H1 (cell line): ENCODE results near the gene NIPSNAP2. TPM values are rescaled to one million over a fixed set of nuclear protein-coding genes. Genes with fewer than 3 reads are reported as not detected.

ENCODE experiments used
- CTCF ChIA-PET: fragments of 300-600 bp; sonication (Branson Sonifier 250); formaldehyde crosslinking; loops from one replicate; lab custom pipeline; 2021; ENCODE audit not compliant: partially characterized antibody; lab: Charles Lee
- POLR2A ChIA-PET: fragments of 300-600 bp; sonication (Branson Sonifier 250); formaldehyde crosslinking; loops from one replicate; lab custom pipeline; 2021; ENCODE audit warnings: inconsistent platforms; ENCODE audit not compliant: partially characterized antibody; lab: Charles Lee
- DNase-seq, 2 experiments: peaks; one replicate each; pipeline versions ENCODE4 v3.0.0 to v3.0.0-alpha.2; 2010 to 2022; ENCODE audit warnings: low spot score in 2 of 2, low read depth in 1 of 2, mixed read lengths in 1 of 2
- FAIRE-seq: peaks from 2 replicates; lab custom pipeline; 2011; peaks lifted over from hg19 to GRCh38; lab: Jason Lieb, UNC
- H2AFZ ChIP-seq: 2 replicates; pipeline ENCODE4 v1.8.1; 2012; ENCODE audit warnings: low read length, inconsistent platforms
- H2AK5ac ChIP-seq: 2 replicates; pipeline ENCODE4 v1.6.1; 2013; ENCODE audit warnings: low read depth, low read length
- H2BK120ac ChIP-seq: replicated peaks from 2 replicates; pipeline ENCODE3; 2013; ENCODE audit warnings: low read depth, low read length, inconsistent platforms
- H2BK12ac ChIP-seq: 2 replicates; pipeline ENCODE4 v1.6.1; 2013; ENCODE audit warnings: low read depth, low read length
- H2BK15ac ChIP-seq: 2 replicates; pipeline ENCODE4 v1.6.1; 2013; ENCODE audit warnings: low read length
- H2BK20ac ChIP-seq: 2 replicates; pipeline ENCODE4 v1.6.1; 2013; ENCODE audit warnings: low read length
- H2BK5ac ChIP-seq: 2 replicates; pipeline ENCODE4 v1.6.1; 2013; ENCODE audit warnings: low read depth, low read length
- H3K14ac ChIP-seq: 2 replicates; pipeline ENCODE4 v1.6.1; 2013; ENCODE audit warnings: inconsistent platforms; ENCODE audit not compliant: insufficient read length
- H3K18ac ChIP-seq: 2 replicates; pipeline ENCODE4 v1.6.1; 2013; ENCODE audit warnings: low read length; ENCODE audit errors: extremely low read depth
- H3K23ac ChIP-seq: 2 replicates; pipeline ENCODE4 v1.6.1; 2013; ENCODE audit warnings: inconsistent platforms; ENCODE audit not compliant: insufficient read length
- H3K23me2 ChIP-seq: 2 replicates; pipeline ENCODE4 v1.6.1; 2013; ENCODE audit warnings: low read depth, low read length
- H3K27ac ChIP-seq: 2 replicates; pipeline ENCODE4 v1.6.1; 2011; ENCODE audit warnings: low read depth, low read length, inconsistent platforms
- H3K27me3 ChIP-seq, 4 experiments: replicated peaks in 1 of 4; 1 replicate in 1 of 4; 2 replicates in 3 of 4; pipeline versions ENCODE4 v1.6.1 to v1.8.1; 2011 to 2013; ENCODE audit warnings: low read length in 3 of 4, mild to moderate bottlenecking in 3 of 4, inconsistent platforms in 2 of 4, mixed read lengths in 2 of 4, moderate library complexity in 1 of 4; ENCODE audit not compliant: control insufficient read depth in 3 of 4, insufficient read depth in 3 of 4; ENCODE audit errors: extremely low read depth in 1 of 4
- H3K36me3 ChIP-seq, 4 experiments: 2 replicates each; pipeline versions ENCODE4 v1.6.1 to v1.8.1; 2011 to 2013; ENCODE audit warnings: mild to moderate bottlenecking in 4 of 4, low read length in 3 of 4, moderate library complexity in 2 of 4, control low read depth in 1 of 4, inconsistent platforms in 1 of 4; ENCODE audit not compliant: insufficient read depth in 4 of 4, control insufficient read depth in 2 of 4
- H3K4ac ChIP-seq: replicated peaks from 2 replicates; pipeline ENCODE3; 2013; ENCODE audit warnings: low read length, low read depth, mixed read lengths, inconsistent platforms; ENCODE audit not compliant: insufficient read length
- H3K4me1 ChIP-seq, 4 experiments: replicated peaks in 1 of 4; 1 replicate in 1 of 4; 2 replicates in 3 of 4; pipeline versions ENCODE4 v1.6.1 to v1.8.1; 2011 to 2013; ENCODE audit warnings: low read length in 3 of 4, inconsistent platforms in 2 of 4, mixed read lengths in 1 of 4; ENCODE audit not compliant: insufficient read depth in 4 of 4, control insufficient read depth in 3 of 4
- H3K4me2 ChIP-seq, 2 experiments: 2 replicates each; pipeline versions ENCODE4 v1.6.1 to v1.8.1; 2011 to 2013; ENCODE audit warnings: low read depth in 2 of 2, low read length in 2 of 2, control low read depth in 1 of 2, inconsistent platforms in 1 of 2, mild to moderate bottlenecking in 1 of 2; ENCODE audit not compliant: insufficient read depth in 1 of 2
- H3K4me3 ChIP-seq, 4 experiments: fragments of 200-600, 300-600 bp in 1 of 4; sonication (generic), shearing (Covaris generic), sonication (Bioruptor Twin) in 1 of 4; 2 replicates each; pipeline versions ENCODE4 v1.5.1 to v1.8.1; 2011 to 2016; ENCODE audit warnings: low read length in 4 of 4, low read depth in 3 of 4, control low read depth in 2 of 4, inconsistent platforms in 2 of 4, mild to moderate bottlenecking in 2 of 4, mixed read lengths in 1 of 4, moderate library complexity in 1 of 4; ENCODE audit not compliant: insufficient read depth in 2 of 4; ENCODE audit errors: extremely low read depth in 1 of 4
- H3K56ac ChIP-seq: replicated peaks from 2 replicates; pipeline ENCODE3; 2013; ENCODE audit warnings: low read depth, mild to moderate bottlenecking, mixed read lengths, low read length, inconsistent platforms; ENCODE audit not compliant: insufficient read length
- H3K79me1 ChIP-seq: 2 replicates; pipeline ENCODE4 v1.6.1; 2013; ENCODE audit warnings: low read depth, low read length, control low read depth
- H3K79me2 ChIP-seq, 2 experiments: 2 replicates each; pipeline versions ENCODE4 v1.6.1 to v1.8.1; 2012 to 2013; ENCODE audit warnings: low read length in 2 of 2, mild to moderate bottlenecking in 2 of 2, inconsistent platforms in 1 of 2; ENCODE audit not compliant: insufficient read depth in 2 of 2, control insufficient read depth in 1 of 2
- H3K9ac ChIP-seq, 4 experiments: replicated peaks in 1 of 4; 1 replicate in 1 of 4; 2 replicates in 3 of 4; pipeline versions ENCODE4 v1.6.1 to v1.8.1; 2011 to 2013; ENCODE audit warnings: low read depth in 3 of 4, low read length in 3 of 4, control low read depth in 2 of 4, mild to moderate bottlenecking in 2 of 4, moderate library complexity in 2 of 4, inconsistent platforms in 1 of 4; ENCODE audit errors: extremely low read depth in 1 of 4
- H3K9me3 ChIP-seq, 2 experiments: 2 replicates each; pipeline versions ENCODE4 v1.6.1 to v1.8.1; 2012 to 2013; ENCODE audit warnings: mild to moderate bottlenecking in 2 of 2, moderate library complexity in 2 of 2, control low read depth in 1 of 2, inconsistent platforms in 1 of 2, low read depth in 1 of 2, low read length in 1 of 2, mixed read lengths in 1 of 2; ENCODE audit not compliant: insufficient read depth in 2 of 2
- H4K20me1 ChIP-seq, 2 experiments: replicated peaks in 1 of 2; 2 replicates each; pipeline versions ENCODE3 to v1.8.1; 2011 to 2013; ENCODE audit warnings: inconsistent platforms in 2 of 2, low read length in 2 of 2, mild to moderate bottlenecking in 1 of 2; ENCODE audit not compliant: insufficient read depth in 2 of 2, control insufficient read depth in 1 of 2
- H4K5ac ChIP-seq: 2 replicates; pipeline ENCODE4 v1.6.1; 2013; ENCODE audit warnings: low read length, low read depth, mixed read lengths, inconsistent platforms; ENCODE audit not compliant: insufficient read length
- H4K8ac ChIP-seq: 2 replicates; pipeline ENCODE4 v1.8.0; 2013; ENCODE audit warnings: mild to moderate bottlenecking, moderate library complexity, low read length, inconsistent platforms; ENCODE audit not compliant: insufficient read depth; ENCODE audit errors: extremely low read depth
- H4K91ac ChIP-seq: replicated peaks from 2 replicates; pipeline ENCODE3; 2013; ENCODE audit warnings: low read length, mixed read lengths, inconsistent platforms; ENCODE audit not compliant: insufficient read length
- BACH1 ChIP-seq: IDR thresholded peaks from 2 replicates; pipeline ENCODE4 v1.6.1; 2012; ENCODE audit warnings: low read length, improper control_type of control experiment
- BCL11A ChIP-seq, 2 experiments: IDR thresholded peaks; one replicate each; pipeline ENCODE4 v1.6.1; 2011; ENCODE audit warnings: low read depth in 2 of 2, low read length in 2 of 2, mild to moderate bottlenecking in 2 of 2
- CBX8 ChIP-seq: fragments of 300-800, 300-1000 bp; sonication (generic); IDR thresholded peaks from 2 replicates; pipeline ENCODE4 v1.7.1; 2016; ENCODE audit warnings: low read depth, low read length, borderline replicate concordance
- CEBPB ChIP-seq: IDR thresholded peaks from 2 replicates; pipeline ENCODE4 v1.6.1; 2012; ENCODE audit warnings: low read depth, low read length
- CREB1 ChIP-seq: IDR thresholded peaks from 2 replicates; pipeline ENCODE4 v1.6.1; 2012; ENCODE audit warnings: inconsistent platforms
- GTF2F1 ChIP-seq: IDR thresholded peaks from 2 replicates; pipeline ENCODE4 v1.6.1; 2012; ENCODE audit warnings: low read depth, low read length, improper control_type of control experiment, borderline replicate concordance
- JUN ChIP-seq: IDR thresholded peaks from 2 replicates; pipeline ENCODE4 v1.6.1; 2011; ENCODE audit warnings: low read depth, mild to moderate bottlenecking, improper control_type of control experiment, low read length
- KDM4A ChIP-seq: IDR thresholded peaks from one replicate; pipeline ENCODE4 v1.7.1; 2012; ENCODE audit warnings: low read depth, mild to moderate bottlenecking, moderate library complexity, low read length, inconsistent platforms; ENCODE audit not compliant: severe bottlenecking
- NANOG ChIP-seq: IDR thresholded peaks from 2 replicates; pipeline ENCODE4 v1.6.1; 2011; ENCODE audit warnings: low read length, low read depth, mild to moderate bottlenecking, inconsistent platforms; ENCODE audit not compliant: insufficient read depth, poor library complexity, severe bottlenecking
- POLR2A ChIP-seq, 2 experiments: IDR thresholded peaks; 1 replicate in 1 of 2; 2 replicates in 1 of 2; pipeline ENCODE4 v1.6.1; 2011; ENCODE audit warnings: low read depth in 2 of 2, low read length in 2 of 2, mild to moderate bottlenecking in 2 of 2; ENCODE audit errors: control extremely low read depth in 1 of 2
- RAD21 ChIP-seq, 2 experiments: IDR thresholded peaks in 1 of 2; conservative IDR thresholded peaks in 1 of 2; 2 replicates each; pipeline ENCODE4 v1.6.1; 2011; ENCODE audit warnings: low read depth in 2 of 2, low read length in 2 of 2, improper control_type of control experiment in 1 of 2, inconsistent platforms in 1 of 2, mild to moderate bottlenecking in 1 of 2, moderate library complexity in 1 of 2
- SP2 ChIP-seq: IDR thresholded peaks from 2 replicates; pipeline ENCODE4 v1.6.1; 2012; ENCODE audit warnings: mild to moderate bottlenecking, low read length, inconsistent platforms
- SRF ChIP-seq: IDR thresholded peaks from 2 replicates; pipeline ENCODE4 v1.6.1; 2011; ENCODE audit warnings: mild to moderate bottlenecking, low read depth, low read length, moderate library complexity
- TCF12 ChIP-seq: IDR thresholded peaks from 2 replicates; pipeline ENCODE4 v1.6.1; 2011; ENCODE audit warnings: low read depth, mild to moderate bottlenecking, low read length
- ZNF274 ChIP-seq: IDR thresholded peaks from 2 replicates; pipeline ENCODE4 v1.7.0; 2012; ENCODE audit warnings: low read length, borderline replicate concordance; ENCODE audit errors: extremely low read depth
- WGBS, 2 experiments: shearing (Covaris generic) in 1 of 2; methylation state at CpG; one replicate each; pipeline versions ENCODE4 v1.1.6 to v1.1.7; 2013 to 2015; ENCODE audit warnings: low lambda C conversion rate in 2 of 2, mixed read lengths in 2 of 2, inconsistent platforms in 1 of 2, low coverage in 1 of 2, missing lambda C conversion rate in 1 of 2; ENCODE audit not compliant: insufficient replicate concordance in 2 of 2, insufficient coverage in 1 of 2, insufficient read length in 1 of 2; ENCODE audit errors: extremely low coverage in 1 of 2, missing lambda C conversion rate in 1 of 2; 5-methylcytosine and 5-hydroxymethylcytosine counted together
- polyA plus RNA-seq, 7 experiments: library from polyadenylated mRNA; depleted of rRNA in 3 of 7; stranded (reverse) in 5 of 7; unstranded in 2 of 7; fragments of >200 nt in 5 of 7; fragments of 200-250 nt in 2 of 7; gene quantifications; 1 replicate in 5 of 7; 2 replicates in 1 of 7; 4 replicates in 1 of 7; pipeline versions ENCODE4 v1.2.1 to v1.2.3, GENCODE V29; 2011 to 2013; ENCODE audit warnings: missing spikeins in 2 of 7, mixed read lengths in 2 of 7
- total RNA-seq: library from RNA; stranded (reverse); fragmentation: NEBNext Ultra II Directional; extraction: Animal tissue kit (Norgen Biotek cat#: 25700); gene quantifications from 2 replicates; pipeline ENCODE4 v1.2.1, GENCODE V29; 2021

The NIPSNAP2 gene
- total and polyA plus RNA-seq, 2 of the 8 experiments (the other 6 are each of a cell fraction or from before 2014, with no cell fraction given) = 31.1 to 45.2 TPM

- Histone ChIP-seq H2BK120ac (no peak overlapping the region), H4K8ac (no peak overlapping the region), H3K9ac (no peak overlapping the region), H3K79me2 (no peaks in the 10 kb centered on the region), H3K27ac (no peak overlapping the region), H3K79me1 (no peaks in the 10 kb centered on the region), H3K23ac (no peak overlapping the region), H2BK12ac (no peak overlapping the region), H3K36me3 (no peaks in the 10 kb centered on the region; a peak in 1 of 8 replicates), H2AFZ (no peak overlapping the region), H3K18ac (no peak overlapping the region), H3K56ac (no peak overlapping the region), H3K9me3 (no peaks in the 10 kb centered on the region), H3K4ac (no peak overlapping the region), H4K91ac (no peak overlapping the region), H2BK20ac (no peak overlapping the region), H3K27me3 (no peaks in the 10 kb centered on the region), H2BK15ac (no peak overlapping the region), H3K4me2 (no peak overlapping the region), H2BK5ac (no peak overlapping the region), H3K4me1 (no peaks in the 10 kb centered on the region), H4K5ac (no peak overlapping the region), H2AK5ac (no peak overlapping the region), H3K4me3 (no peak overlapping the region), H3K23me2 (no peaks in the 10 kb centered on the region; the same call in 1 of the 2 replicates), H4K20me1 (no peaks in the 10 kb centered on the region), H3K14ac (no peak overlapping the region)
- ChIA-PET POLR2A (no interaction called here), CTCF (interaction anchor here (0.7 kb wide), 1 partner anchor 12 kb away, joined by 3 read pairs; no protein-coding TSS in a partner anchor)
- DNase-seq (no peak), FAIRE-seq (no peak)
- WGBS, 2 experiments = 100% methylated on average over 1 of the region's 1 CpG; no CpG with 5 or more reads in 1 of the 2 experiments
- TF ChIP-seq POLR2A (IDR thresholded peaks at IDR 0.05; ENCODE audit: control extremely low read depth in 1 of 2, low read depth in 2 of 2, low read length in 2 of 2) (no peak), KDM4A (no peak), TCF12 (no peak), SP2 (no peak), CEBPB (no peak), ZNF274 (no peak), NANOG (no peak), BACH1 (no peak), SRF (no peak), CREB1 (no peak), RAD21 (IDR thresholded peaks at IDR 0.05 in 1 of 2, conservative IDR thresholded peaks at IDR 0.05 in 1 of 2; ENCODE audit: low read depth in 2 of 2, low read length in 2 of 2) (no peak), GTF2F1 (no peak), JUN (no peak), BCL11A (IDR thresholded peaks at IDR 0.05; ENCODE audit: low read depth in 2 of 2, low read length in 2 of 2) (no peak), CBX8 (no peak)
Observed at GRCh38 chr7:55917771-55918170, 46.6 kb upstream of the NIPSNAP2 start.
